Astrocyte (in vitro differentiated cells and primary cell): ENCODE data around the gene VWA5B1.

Experiments
- CTCF ChIP-seq: IDR thresholded peaks from 2 replicates; pipeline ENCODE4 v1.5.1; 2011; ENCODE audit warnings: low read depth, mild to moderate bottlenecking, inconsistent platforms, low read length, moderate library complexity; ENCODE audit not compliant: insufficient read depth
- EZH2 ChIP-seq: IDR thresholded peaks from 2 replicates; pipeline ENCODE4 v1.6.1; 2012; ENCODE audit warnings: mild to moderate bottlenecking, low read length, inconsistent platforms; ENCODE audit not compliant: insufficient read depth

- TF ChIP-seq CTCF (no peak), EZH2 (no peak)
Measured at GRCh38 chr1:20399196-20399595, 108.5 kb downstream of the VWA5B1 start.
